HG03159 (cell line): ENCODE results near the gene GRK5.
"Not testable (repeated sequence)": the region's sequence is repeated elsewhere in the genome, so short reads cannot be mapped to it uniquely, and the experiment has no call there.

Source experiments
- ATAC-seq: cut with Tn5 transposase; IDR thresholded peaks from one replicate; pipeline ENCODE4 v1.9.1; 2021; ENCODE audit warnings: mild to moderate bottlenecking, moderate library complexity; ENCODE audit not compliant: unreplicated experiment

The GRK5 gene

DNA sequence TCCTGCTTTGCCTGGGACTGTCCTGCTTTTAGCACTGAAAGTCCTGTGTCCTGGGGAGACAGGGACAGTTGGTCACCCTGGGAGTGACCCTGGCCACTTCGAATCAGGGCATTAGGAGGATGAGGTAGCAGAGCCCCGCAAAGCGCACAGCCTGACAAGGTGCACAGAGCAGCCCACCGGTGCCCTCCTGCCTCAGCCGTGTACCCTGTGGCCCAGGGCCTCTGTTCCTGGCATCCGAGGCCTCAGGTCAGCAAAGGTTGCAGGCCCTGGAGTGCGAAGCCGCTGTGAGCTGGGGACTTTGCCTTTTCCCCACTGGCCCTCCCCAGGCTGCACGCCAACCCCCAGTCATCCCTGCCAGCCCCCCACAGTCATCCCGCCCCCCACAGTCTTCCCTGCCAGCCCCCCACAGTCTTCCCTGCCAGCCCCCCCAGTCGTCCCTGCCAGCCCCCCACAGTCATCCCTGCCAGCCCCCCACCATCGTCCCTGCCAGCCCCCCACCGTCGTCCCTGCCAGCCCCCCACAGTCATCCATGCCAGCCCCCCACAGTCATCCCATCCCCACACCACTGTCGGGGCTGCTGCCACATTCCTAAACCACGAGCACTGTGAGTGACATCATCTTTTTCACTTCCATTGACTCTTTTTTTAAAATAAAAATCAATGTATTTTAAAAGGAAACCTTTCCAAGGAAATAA is 243.4 kb downstream of the GRK5 start:
- ATAC-seq: no peak

- ATAC-seq: no peak
These were observed 244.0 kb downstream of the GRK5 start for GRCh38 chr10:119451300-119451896.

DNA sequence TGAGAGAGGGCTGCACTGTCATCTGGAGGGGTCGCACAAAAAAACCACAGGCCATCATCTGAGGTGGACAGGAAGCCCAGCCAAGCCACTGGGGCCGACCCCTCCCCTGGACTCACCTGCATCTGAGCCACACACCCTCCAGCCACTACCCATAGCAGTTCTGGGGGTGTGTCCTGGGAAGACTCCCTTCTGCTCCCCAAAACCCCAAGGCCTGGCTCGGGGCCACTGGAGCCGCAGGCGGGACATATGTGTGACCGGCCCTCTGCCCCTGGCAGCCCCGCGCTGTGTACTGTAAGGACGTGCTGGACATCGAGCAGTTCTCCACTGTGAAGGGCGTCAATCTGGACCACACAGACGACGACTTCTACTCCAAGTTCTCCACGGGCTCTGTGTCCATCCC is 245.0 kb downstream of the GRK5 start:
- no peak for ATAC-seq

DNA sequence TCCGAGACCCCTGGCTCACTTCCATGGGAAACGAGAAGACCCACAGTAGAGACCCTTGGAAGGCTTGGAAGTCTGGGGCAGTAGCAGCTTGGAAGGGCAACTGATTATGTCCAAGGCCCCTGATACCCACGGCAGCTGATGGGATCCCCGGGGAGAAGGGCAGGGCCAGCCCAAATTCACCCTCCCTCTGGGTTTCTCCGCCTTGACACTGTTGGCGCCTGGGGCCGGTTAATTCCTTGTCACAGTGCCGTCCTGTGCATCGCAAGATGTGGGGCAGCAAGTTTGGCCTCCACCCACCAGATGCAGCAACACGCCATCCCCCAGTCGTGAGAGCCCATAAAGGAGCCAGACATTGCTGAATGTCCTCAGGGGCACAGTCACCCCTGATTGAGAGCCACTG is 245.9 kb downstream of the GRK5 start:
- no peak for ATAC-seq

- ATAC-seq: no peak
These were observed 246.9 kb downstream of the GRK5 start for GRCh38 chr10:119454316-119454715.

- no peak for ATAC-seq
These were observed 247.6 kb downstream of the GRK5 start for GRCh38 chr10:119454990-119455389.

GRCh38 chr10:119455609-119456434 is 248.5 kb downstream of the GRK5 start:
- ATAC-seq: no peak

DNA sequence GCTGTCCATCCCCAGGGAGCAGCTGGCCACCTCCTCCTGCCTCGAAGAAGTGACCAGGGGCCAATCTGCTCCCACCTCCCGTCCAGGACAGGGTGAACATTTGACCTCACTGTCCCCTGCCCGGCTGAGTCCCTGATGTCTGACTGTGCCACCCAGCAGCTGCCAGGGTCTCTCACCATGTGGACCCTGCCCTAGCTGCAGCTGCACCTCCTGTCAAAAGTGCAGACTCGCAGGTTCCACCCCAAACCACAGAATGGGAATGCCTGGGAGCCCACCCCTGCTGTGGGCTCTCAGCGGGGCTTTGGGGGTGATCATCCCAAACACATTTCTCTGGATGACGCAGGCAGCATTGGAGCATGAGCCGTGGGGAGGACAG is 249.1 kb downstream of the GRK5 start:
- ATAC-seq: no peak

DNA sequence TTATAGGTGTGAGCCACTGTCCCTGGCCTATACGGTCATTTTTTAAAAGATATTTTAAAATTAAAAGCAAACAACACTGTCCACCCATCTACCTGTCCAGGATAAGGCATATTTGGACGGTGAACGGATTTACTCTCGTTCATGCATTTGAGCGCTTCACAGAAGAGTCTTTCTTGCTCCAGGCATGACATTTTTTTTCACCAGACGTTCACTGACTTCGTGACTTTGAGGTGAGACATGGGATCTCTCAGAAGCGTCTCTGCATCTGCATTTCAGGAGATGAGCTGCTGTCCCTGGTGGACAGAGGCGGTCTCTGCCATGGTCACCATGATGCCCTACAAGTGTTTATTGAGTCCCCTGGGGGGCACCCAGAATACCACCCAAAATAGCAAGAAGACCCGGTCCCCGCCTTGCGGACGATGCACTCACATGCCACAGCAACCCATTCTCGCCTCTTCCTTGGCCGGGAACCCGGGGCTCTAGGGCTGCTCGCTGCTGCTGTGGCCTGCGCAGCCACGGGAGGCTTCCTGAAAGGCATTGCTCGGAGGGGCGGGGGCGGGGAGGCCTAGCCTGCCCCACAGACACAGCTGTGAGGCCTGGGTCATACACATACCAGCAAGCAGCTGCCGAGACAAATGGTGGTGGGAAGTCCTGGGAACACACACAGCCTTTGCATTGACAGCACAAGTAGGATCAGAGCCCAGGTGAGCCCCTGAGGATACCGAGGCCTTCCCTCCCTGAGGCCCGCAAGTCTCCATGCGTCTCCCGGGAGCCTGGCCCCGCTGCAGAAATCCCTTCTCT is 250.8 kb downstream of the GRK5 start:
- ATAC-seq: no peak

GRCh38 chr10:119459681-119460340 is 252.4 kb downstream of the GRK5 start:
- ATAC-seq: no peak

GRCh38 chr10:119460369-119461195 is 253.2 kb downstream of the GRK5 start:
- no peak for ATAC-seq

DNA sequence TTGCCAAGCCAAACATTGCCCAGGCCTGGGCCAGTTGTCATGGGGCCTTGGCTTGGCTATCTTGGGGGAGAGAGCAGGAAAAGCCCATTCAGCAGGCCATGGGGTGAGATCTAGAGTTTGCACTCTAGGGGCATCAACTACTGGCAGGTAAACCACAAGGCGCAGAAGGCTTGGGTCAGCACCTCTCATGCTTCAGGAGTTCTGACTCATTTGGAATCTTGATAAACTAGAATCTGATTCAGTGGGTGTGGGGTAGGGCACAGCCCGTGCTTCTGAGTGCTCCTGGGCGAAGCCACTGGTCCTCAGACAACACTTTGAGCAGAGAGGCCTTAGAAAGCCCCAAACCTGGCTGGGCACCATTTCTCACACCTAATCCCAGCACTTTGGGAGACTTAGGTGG is 254.0 kb downstream of the GRK5 start:
- ATAC-seq: peak; percentile 53

GRCh38 chr10:119461923-119462322 is 254.6 kb downstream of the GRK5 start:
- no peak for ATAC-seq

DNA sequence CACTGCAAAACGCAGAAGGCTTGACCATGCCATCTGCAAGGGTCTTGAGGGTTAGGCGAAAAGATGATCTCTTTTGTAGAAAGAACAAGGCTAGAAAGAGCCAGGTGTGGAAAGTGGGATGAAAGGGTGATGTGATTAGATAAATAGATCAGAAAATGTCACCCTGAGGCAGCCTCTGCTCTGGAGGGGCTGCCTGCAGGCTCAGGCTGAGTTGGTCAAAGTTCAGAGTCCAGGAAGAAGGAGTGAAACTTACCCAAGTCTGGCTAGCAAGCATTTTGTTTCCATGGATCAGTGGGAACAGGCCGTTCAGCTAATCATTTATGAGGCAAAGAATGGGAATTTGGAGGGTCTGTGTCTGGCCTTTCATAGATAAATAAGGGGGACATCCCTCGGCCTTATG is 255.4 kb downstream of the GRK5 start:
- ATAC-seq: no peak

DNA sequence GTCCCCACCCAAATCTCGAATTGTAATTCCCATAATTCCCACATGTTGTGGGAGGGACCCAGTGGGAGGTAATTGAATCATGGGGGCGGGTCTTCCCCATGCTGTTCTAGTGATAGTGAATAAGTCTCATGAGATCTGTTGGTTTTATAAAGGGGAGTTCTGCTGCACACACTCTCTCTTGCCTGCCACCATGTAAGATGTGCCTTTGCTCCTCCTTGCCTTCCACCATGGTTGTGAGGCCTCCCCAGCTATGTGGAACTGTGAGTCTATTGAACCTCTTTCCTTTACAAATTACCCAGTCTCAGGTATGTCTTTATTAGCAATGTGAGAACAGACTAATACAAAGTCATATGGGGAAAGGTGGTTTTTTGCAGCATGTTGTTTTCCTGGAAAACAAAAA is 255.8 kb downstream of the GRK5 start:
- ATAC-seq: not testable (repeated sequence)

GRCh38 chr10:119465085-119465484 is 257.7 kb downstream of the GRK5 start:
- no peak for ATAC-seq

DNA sequence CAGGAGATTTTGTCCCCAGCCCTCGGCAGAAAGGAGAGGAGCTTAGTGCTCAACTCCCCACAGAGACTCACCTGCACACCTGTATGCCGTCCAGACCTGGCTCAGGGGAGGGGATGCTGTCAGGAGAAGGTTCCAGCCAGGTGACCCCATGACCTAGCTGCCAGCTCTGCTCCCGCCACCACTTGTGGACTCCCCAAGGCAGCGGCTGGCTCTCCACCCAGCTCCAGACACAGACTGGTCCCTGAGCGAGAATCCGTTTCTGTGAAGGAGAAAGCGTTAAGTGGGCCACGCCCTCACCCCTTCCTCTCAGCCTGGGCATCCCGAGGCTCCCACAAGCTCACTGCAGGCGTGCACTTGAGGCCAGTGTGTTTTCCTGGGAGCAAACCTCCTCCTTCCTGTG is 258.7 kb downstream of the GRK5 start:
- ATAC-seq: no peak

GRCh38 chr10:119466655-119467054 is 259.3 kb downstream of the GRK5 start:
- ATAC-seq: no peak

GRCh38 chr10:119468542-119469324 is 261.4 kb downstream of the GRK5 start:
- no peak for ATAC-seq
